Loucy (cell line): ENCODE data around the gene MAGEF1.

Experiments used
- H2AFZ ChIP-seq: fragments of 200-600 bp; sonication (generic); 2 replicates; pipeline ENCODE4 v1.6.0; 2016; ENCODE audit warnings: antibody characterized with exemption, mild to moderate bottlenecking, low read length, moderate library complexity
- H3F3A ChIP-seq: fragments of 200-600 bp; 2 replicates; pipeline ENCODE4 v1.6.0; 2016; ENCODE audit warnings: antibody characterized with exemption, low read depth, mild to moderate bottlenecking
- H3K27me3 ChIP-seq: fragments of 200-600 bp; sonication (generic); 2 replicates; pipeline ENCODE4 v1.6.1; 2014; ENCODE audit warnings: low read length, mild to moderate bottlenecking; ENCODE audit not compliant: insufficient read depth, poor library complexity, severe bottlenecking
- H3K36me3 ChIP-seq: fragments of 200-600 bp; sonication (generic); 2 replicates; pipeline ENCODE4 v1.6.1; 2016; ENCODE audit warnings: low read length; ENCODE audit not compliant: insufficient read depth
- H3K4me1 ChIP-seq: fragments of 200-600 bp; sonication (generic); 2 replicates; pipeline ENCODE4 v1.5.1; 2014; ENCODE audit warnings: low read length, mild to moderate bottlenecking; ENCODE audit not compliant: insufficient read depth, poor library complexity, severe bottlenecking
- H3K4me2 ChIP-seq: fragments of 200-600 bp; sonication (generic); 2 replicates; pipeline ENCODE4 v1.6.0; 2014; ENCODE audit warnings: antibody characterized with exemption, low read length, low read depth, mild to moderate bottlenecking; ENCODE audit not compliant: poor library complexity, severe bottlenecking
- H3K4me3 ChIP-seq: fragments of 200-600 bp; sonication (generic); 2 replicates; pipeline ENCODE4 v1.5.1; 2014; ENCODE audit warnings: low read length, mild to moderate bottlenecking, mixed read lengths; ENCODE audit not compliant: poor library complexity, severe bottlenecking
- H3K79me2 ChIP-seq: fragments of 200-600 bp; sonication (generic); 2 replicates; pipeline ENCODE4 v1.6.1; 2014; ENCODE audit warnings: low read length; ENCODE audit not compliant: insufficient read depth
- H3K9ac ChIP-seq: fragments of 200-600 bp; sonication (generic); 2 replicates; pipeline ENCODE4 v1.6.0; 2014; ENCODE audit warnings: mild to moderate bottlenecking, low read depth, low read length, moderate library complexity; ENCODE audit not compliant: poor library complexity, severe bottlenecking
- H3K9me2 ChIP-seq: fragments of 200-600 bp; sonication (generic); replicated peaks from 2 replicates; pipeline ENCODE4 v1.6.1; 2016; ENCODE audit warnings: low read depth, low read length, mixed read lengths
- H3K9me3 ChIP-seq: fragments of 200-600 bp; sonication (generic); 2 replicates; pipeline ENCODE4 v1.6.1; 2014; ENCODE audit warnings: mild to moderate bottlenecking, antibody characterized with exemption, low read length, low read depth; ENCODE audit not compliant: insufficient read depth
- H4K20me1 ChIP-seq: fragments of 200-600 bp; sonication (generic); 2 replicates; pipeline ENCODE4 v1.6.0; 2014; ENCODE audit warnings: antibody characterized with exemption, low read length, mild to moderate bottlenecking; ENCODE audit not compliant: insufficient read depth, poor library complexity, severe bottlenecking
- EZH2phosphoT487 ChIP-seq: fragments of 200-600 bp; IDR thresholded peaks from 2 replicates; pipeline ENCODE4 v1.6.1; 2018; ENCODE audit warnings: antibody characterized with exemption, mild to moderate bottlenecking, moderate library complexity, borderline replicate concordance
- TF ChIP-seq, protein P1 (sequence below): fragments of 200-600 bp; sonication (generic); conservative IDR thresholded peaks from 2 replicates; pipeline ENCODE4 v1.5.1; 2014; ENCODE audit warnings: mild to moderate bottlenecking, antibody characterized with exemption, low read length

Gene MAGEF1

DNA sequence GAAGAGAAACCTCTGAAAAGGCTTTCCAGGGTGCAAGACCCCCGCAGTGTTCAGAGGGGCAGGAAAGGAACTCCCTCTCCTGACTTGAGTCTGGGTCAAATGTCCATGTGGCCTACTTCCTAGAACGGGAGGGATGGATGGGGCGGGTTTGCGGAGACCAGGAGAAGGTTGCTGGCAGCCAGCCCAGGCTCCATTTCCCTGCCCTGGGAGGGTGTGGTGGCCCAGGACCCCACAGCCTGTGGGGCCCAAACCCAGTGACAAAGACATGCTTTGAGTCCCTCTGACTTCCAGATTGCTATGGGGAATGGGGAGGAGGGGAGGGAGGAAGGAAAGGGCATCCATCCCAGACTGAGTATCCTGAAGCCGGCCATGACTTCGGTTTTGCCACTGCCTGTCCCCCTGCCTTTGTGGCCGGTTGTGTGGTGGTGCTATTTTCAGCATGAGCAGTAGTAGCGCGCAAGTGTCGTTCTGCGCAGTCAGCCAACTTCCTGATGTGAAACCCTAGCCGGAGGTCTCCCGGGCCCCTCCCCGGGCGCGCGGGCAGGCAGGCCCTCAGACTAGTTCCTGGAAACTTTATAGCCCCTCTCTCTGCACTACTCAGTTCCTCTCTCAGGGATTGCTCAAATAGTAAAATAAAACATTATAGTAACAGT, 24.4 kb downstream of the MAGEF1 start:
- no peak overlapping the region for H3K4me2 ChIP-seq
- H3K79me2 ChIP-seq = no peaks in the 10 kb centered on the region
- no peak overlapping the region for H3K4me3 ChIP-seq
- no peak overlapping the region for H3K9ac ChIP-seq
- H3K4me1 ChIP-seq = no peaks in the 10 kb centered on the region
- TF ChIP-seq, protein P1, sequence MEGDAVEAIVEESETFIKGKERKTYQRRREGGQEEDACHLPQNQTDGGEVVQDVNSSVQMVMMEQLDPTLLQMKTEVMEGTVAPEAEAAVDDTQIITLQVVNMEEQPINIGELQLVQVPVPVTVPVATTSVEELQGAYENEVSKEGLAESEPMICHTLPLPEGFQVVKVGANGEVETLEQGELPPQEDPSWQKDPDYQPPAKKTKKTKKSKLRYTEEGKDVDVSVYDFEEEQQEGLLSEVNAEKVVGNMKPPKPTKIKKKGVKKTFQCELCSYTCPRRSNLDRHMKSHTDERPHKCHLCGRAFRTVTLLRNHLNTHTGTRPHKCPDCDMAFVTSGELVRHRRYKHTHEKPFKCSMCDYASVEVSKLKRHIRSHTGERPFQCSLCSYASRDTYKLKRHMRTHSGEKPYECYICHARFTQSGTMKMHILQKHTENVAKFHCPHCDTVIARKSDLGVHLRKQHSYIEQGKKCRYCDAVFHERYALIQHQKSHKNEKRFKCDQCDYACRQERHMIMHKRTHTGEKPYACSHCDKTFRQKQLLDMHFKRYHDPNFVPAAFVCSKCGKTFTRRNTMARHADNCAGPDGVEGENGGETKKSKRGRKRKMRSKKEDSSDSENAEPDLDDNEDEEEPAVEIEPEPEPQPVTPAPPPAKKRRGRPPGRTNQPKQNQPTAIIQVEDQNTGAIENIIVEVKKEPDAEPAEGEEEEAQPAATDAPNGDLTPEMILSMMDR = no peak
- no peak for TF ChIP-seq EZH2phosphoT487
- H3K27me3 ChIP-seq = no peaks in the 10 kb centered on the region
- no peaks in the 10 kb centered on the region for H3F3A ChIP-seq
- H3K9me3 ChIP-seq = no peaks in the 10 kb centered on the region
- H2AFZ ChIP-seq = no peak overlapping the region
- no peaks in the 10 kb centered on the region for H4K20me1 ChIP-seq
- no peaks in the 10 kb centered on the region for H3K36me3 ChIP-seq
- no peaks in the 10 kb centered on the region for H3K9me2 ChIP-seq

DNA sequence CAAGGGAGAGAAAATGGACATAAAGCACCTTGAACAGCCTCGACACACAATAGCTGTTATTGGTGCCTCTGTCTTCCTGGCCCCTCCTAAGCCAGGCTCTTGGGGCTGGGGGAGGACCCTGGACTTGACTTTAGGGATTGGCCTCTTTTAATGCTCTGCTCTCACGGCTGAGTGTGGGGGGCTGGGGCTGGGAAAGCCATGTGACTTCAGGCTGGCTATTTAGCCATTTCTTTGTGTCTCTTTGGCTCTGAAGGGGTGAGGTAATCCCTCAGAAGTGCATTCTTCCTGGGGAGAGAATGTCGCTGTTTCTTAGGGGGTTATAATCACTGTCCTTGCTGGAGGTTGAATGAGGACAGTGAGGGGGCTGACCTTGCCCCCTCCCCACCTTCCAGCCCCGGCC, 26.2 kb downstream of the MAGEF1 start:
- H2AFZ ChIP-seq = no peak overlapping the region
- no peaks in the 10 kb centered on the region for H3K9me3 ChIP-seq
- H3K9me2 ChIP-seq = no peaks in the 10 kb centered on the region
- no peaks in the 10 kb centered on the region for H4K20me1 ChIP-seq
- no peaks in the 10 kb centered on the region for H3K4me1 ChIP-seq
- no peak overlapping the region for H3K4me2 ChIP-seq
- H3K9ac ChIP-seq = no peak overlapping the region
- H3K36me3 ChIP-seq = no peaks in the 10 kb centered on the region
- no peaks in the 10 kb centered on the region for H3K27me3 ChIP-seq
- no peaks in the 10 kb centered on the region for H3F3A ChIP-seq
- H3K79me2 ChIP-seq = no peaks in the 10 kb centered on the region
- TF ChIP-seq EZH2phosphoT487 = no peak
- TF ChIP-seq, protein P1 = no peak
- no peak overlapping the region for H3K4me3 ChIP-seq

DNA sequence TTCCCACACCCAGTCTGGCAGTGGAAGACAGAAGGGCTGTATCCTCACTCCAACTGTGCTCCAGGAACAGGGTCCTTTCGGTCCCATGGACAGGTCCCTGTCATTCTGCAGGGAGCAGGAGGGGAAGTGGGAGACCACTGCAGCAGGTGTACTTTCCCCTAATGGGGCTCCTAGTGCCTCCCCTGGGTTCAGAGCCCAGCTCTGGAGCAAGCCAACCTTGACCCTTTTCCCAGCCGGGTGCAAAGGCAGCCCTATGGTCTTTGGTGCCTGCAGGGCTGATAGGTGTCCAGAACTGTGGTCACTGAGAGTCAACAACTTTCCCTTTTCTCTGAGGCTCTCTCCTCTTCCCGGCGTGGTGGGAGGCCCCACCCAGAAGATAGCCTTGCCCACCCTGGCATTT, 26.8 kb downstream of the MAGEF1 start:
- Histone ChIP-seq H3K9ac (no peak overlapping the region), H3K27me3 (no peaks in the 10 kb centered on the region), H3K4me3 (no peak overlapping the region), H3K9me2 (no peaks in the 10 kb centered on the region), H3F3A (no peaks in the 10 kb centered on the region), H3K36me3 (no peaks in the 10 kb centered on the region), H2AFZ (no peak overlapping the region; the same call in 1 of the 2 replicates), H3K79me2 (no peaks in the 10 kb centered on the region), H3K4me1 (no peaks in the 10 kb centered on the region), H3K9me3 (no peaks in the 10 kb centered on the region), H3K4me2 (no peak overlapping the region), H4K20me1 (no peaks in the 10 kb centered on the region)
- TF ChIP-seq, protein P1 = no peak
- no peak for TF ChIP-seq EZH2phosphoT487
